Spinal cord (tissue), 10 donors: Measurements from ENCODE around the gene ATP9B. TPM values are rescaled to one million over a fixed set of nuclear protein-coding genes. Genes with fewer than 3 reads are reported as not detected.
A peak's percentile ranks its signal among the peaks of the same experiment; 100 is the strongest.
"Not testable (repeated sequence)": the region's sequence is repeated elsewhere in the genome, so short reads cannot be mapped to it uniquely, and the experiment has no call there.

Source experiments
- DNase-seq, 6 donors: peaks; one replicate each; pipeline versions ENCODE4 v3.0.0 to v3.0.0-alpha.2; 2013 to 2015; ENCODE audit warnings: low spot score in 6 of 6, low read depth in 4 of 6
- H3K27ac ChIP-seq: one replicate; pipeline ENCODE4 v1.5.1; 2013; ENCODE audit warnings: low read depth, low read length, control low read depth
- H3K27me3 ChIP-seq: one replicate; pipeline ENCODE4 v1.6.1; 2013; ENCODE audit warnings: low read length; ENCODE audit not compliant: control insufficient read depth, insufficient read depth
- H3K36me3 ChIP-seq: one replicate; pipeline ENCODE4 v1.6.1; 2013; ENCODE audit warnings: low read length; ENCODE audit not compliant: control insufficient read depth, insufficient read depth
- H3K4me1 ChIP-seq: one replicate; pipeline ENCODE4 v1.6.1; 2013; ENCODE audit warnings: low read length; ENCODE audit not compliant: control insufficient read depth, insufficient read depth
- H3K4me3 ChIP-seq: one replicate; pipeline ENCODE4 v1.5.1; 2013; ENCODE audit warnings: low read depth, low read length, control low read depth
- H3K9me3 ChIP-seq: one replicate; pipeline ENCODE4 v1.6.1; 2013; ENCODE audit warnings: low read length; ENCODE audit not compliant: control insufficient read depth, insufficient read depth
- WGBS: methylation state at CpG from one replicate; pipeline ENCODE4 v1.1.5; 2013; ENCODE audit warnings: missing lambda C conversion rate; ENCODE audit not compliant: insufficient coverage; 5-methylcytosine and 5-hydroxymethylcytosine counted together
- polyA plus RNA-seq, 2 donors: library from polyadenylated mRNA; unstranded; fragments of 120-200 nt; gene quantifications; one replicate each; pipeline ENCODE4 v1.2.1, GENCODE V29; 2013; ENCODE audit not compliant: insufficient read length in 2 of 2
- total RNA-seq, 2 donors: library from RNA; depleted of rRNA in 1 of 2; stranded (reverse); fragments of 120-200 nt in 1 of 2; fragments of >200 nt in 1 of 2; gene quantifications; one replicate each; pipeline versions ENCODE4 v1.2.3 to v1.2.4, GENCODE V29; 2013 to 2014
- donor health status: healthy.

Gene ATP9B
- total and polyA plus RNA-seq, 4 donors, result 19.5 to 72.7 (median 35.6) TPM

DNA sequence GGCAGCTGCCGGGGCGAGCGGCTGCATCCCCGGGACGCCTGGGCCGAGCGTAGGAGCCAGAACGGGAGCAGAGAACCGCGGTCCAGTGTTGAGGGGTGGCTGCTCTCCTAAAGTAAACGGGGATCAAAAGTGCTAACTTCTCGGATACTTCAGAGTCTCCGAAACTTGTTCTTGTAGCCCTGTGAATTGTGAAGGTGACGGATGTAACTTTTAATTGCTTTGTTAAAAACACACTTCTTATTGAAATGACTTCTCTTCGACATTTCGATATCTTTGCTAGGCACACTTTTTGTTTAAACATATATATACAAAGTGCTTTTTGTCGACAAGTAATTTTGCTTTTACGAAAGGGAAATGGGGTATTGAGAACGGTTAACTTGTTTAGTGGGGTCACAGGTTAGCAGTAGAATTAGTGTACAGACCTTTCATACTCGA is 540 bp downstream of the ATP9B start:
- Histone ChIP-seq H3K27me3 (no peaks in the 10 kb centered on the region), H3K9me3 (peaks cover 1% of the 10 kb centered on the region), H3K4me3 (peak overlapping the region; percentile 61), H3K36me3 (peaks cover 9% of the 10 kb centered on the region), H3K4me1 (peaks cover 6% of the 10 kb centered on the region), H3K27ac (peak overlapping the region; percentile 88)
- 0% methylated on average over 11 of the region's 20 CpGs for WGBS
- DNase-seq, result no peak

DNA sequence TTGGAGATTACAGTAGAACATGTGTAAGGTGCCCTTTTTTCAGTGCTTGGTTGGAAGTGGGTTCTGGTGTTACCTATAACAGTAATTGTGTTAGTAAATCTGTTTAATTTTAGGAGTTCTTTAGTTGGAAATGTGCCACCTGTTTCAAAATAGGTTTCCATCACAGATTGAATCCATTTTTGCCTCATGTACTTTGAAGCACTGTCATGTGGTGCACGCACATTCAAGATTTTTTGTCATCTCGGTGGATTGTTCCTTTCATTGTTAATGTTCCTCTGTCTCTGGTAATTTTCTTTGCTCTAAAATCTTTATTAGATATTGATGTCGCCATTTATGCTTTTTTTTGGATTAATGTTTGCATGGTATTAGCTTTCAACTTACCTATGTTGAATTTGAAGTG is 1.3 kb downstream of the ATP9B start:
- no peak for DNase-seq
- no peak overlapping the region for H3K27ac ChIP-seq
- WGBS, result no CpG with 5 or more reads among the region's 3 CpGs
- H3K4me1 ChIP-seq, result peaks cover 6% of the 10 kb centered on the region
- peaks cover 9% of the 10 kb centered on the region for H3K36me3 ChIP-seq
- H3K27me3 ChIP-seq, result no peaks in the 10 kb centered on the region
- H3K4me3 ChIP-seq, result no peak overlapping the region
- H3K9me3 ChIP-seq, result peaks cover 1% of the 10 kb centered on the region

DNA sequence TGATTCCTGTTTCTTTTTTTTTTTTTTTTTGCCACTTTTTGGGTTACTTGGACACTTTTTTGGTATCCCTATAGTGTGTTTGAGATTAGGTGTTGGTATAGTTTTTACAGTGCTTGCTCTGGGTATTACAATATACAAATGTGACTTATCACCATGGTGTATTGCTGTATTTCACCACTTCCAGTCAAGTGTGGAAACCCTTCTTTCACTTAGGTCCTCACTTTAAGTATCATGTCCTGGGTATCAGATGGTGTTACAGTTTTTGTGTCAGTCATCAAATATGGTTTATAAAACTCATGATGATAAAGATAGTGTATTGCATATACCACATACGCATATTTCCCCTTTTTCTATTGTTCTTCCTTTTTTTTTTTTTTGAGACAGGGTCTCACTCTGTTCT is 1.8 kb downstream of the ATP9B start:
- WGBS, result no CpG with 5 or more reads among the region's 1 CpG
- Histone ChIP-seq H3K36me3 (peaks cover 9% of the 10 kb centered on the region), H3K27me3 (no peaks in the 10 kb centered on the region), H3K27ac (no peak overlapping the region), H3K4me1 (peaks cover 6% of the 10 kb centered on the region), H3K9me3 (peaks cover 1% of the 10 kb centered on the region), H3K4me3 (no peak overlapping the region)
- DNase-seq, result no peak

DNA sequence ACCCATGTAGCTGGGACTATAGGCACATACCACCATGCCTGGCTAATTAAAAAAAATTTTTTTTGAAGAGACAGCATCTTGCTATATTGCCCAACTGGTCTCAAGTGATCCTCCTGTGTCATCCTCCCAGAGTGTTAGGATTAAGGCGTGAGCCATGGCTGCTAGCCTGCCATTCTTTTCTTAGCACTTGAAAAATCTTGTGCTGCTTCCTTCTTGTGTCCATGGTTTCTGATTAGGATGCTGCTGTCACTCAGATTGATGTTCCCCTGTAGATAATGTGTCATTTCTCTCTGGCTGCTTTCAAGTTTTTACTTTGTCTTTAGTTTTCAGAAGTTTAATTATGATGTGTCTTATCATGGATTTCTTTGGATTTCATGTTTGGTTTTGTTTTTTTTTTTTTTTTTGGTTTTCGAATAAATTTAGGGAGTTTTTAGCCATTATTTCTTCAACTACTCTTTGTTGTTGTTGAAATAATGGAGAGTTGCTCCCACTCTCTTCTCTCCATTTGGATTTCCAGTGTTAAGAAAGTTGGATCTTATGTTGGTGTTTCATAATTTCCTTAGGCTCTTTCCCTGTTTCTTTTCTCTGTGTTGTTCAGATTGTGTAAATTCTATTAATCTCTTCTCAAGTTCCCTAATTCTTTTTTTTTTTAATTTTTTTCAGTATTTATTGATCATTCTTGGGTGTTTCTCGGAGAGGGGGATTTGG is 2.5 kb downstream of the ATP9B start:
- Histone ChIP-seq H3K36me3 (peaks cover 9% of the 10 kb centered on the region), H3K27me3 (no peaks in the 10 kb centered on the region), H3K4me3 (no peak overlapping the region), H3K4me1 (peaks cover 6% of the 10 kb centered on the region), H3K9me3 (peaks cover 1% of the 10 kb centered on the region), H3K27ac (no peak overlapping the region)
- 80% methylated on average over 1 of the region's 3 CpGs for WGBS
- no peak for DNase-seq

- not testable (repeated sequence) for H3K9me3 ChIP-seq, DNase-seq, H3K36me3 ChIP-seq, H3K4me3 ChIP-seq, H3K27me3 ChIP-seq, H3K27ac ChIP-seq, H3K4me1 ChIP-seq
- WGBS, result 100% methylated on average over 20 of the region's 27 CpGs
Observed at GRCh38 chr18:79072655-79073054, 3.5 kb downstream of the ATP9B start.

- DNase-seq, result no peak
- Histone ChIP-seq H3K4me1 (peaks cover 2% of the 10 kb centered on the region), H3K27ac (no peak overlapping the region), H3K36me3 (peaks cover 11% of the 10 kb centered on the region), H3K4me3 (no peak overlapping the region), H3K9me3 (peaks cover 1% of the 10 kb centered on the region), H3K27me3 (no peaks in the 10 kb centered on the region)
- WGBS, result no CpG with 5 or more reads among the region's 1 CpG
Observed at GRCh38 chr18:79077181-79077580, 8.0 kb downstream of the ATP9B start.

GRCh38 chr18:79078791-79079190 is 9.6 kb downstream of the ATP9B start:
- H3K9me3 ChIP-seq, H3K27ac ChIP-seq, H3K4me3 ChIP-seq, DNase-seq, H3K27me3 ChIP-seq, H3K4me1 ChIP-seq: not testable (repeated sequence)
- H3K36me3 ChIP-seq, result peaks cover 10% of the 10 kb centered on the region
- WGBS, result no CpG with 5 or more reads among the region's 5 CpGs

- Histone ChIP-seq H3K36me3 (no peaks in the 10 kb centered on the region), H3K4me1 (no peaks in the 10 kb centered on the region), H3K27me3 (no peaks in the 10 kb centered on the region), H3K4me3 (no peak overlapping the region), H3K27ac (no peak overlapping the region), H3K9me3 (peaks cover 5% of the 10 kb centered on the region)
- DNase-seq, result no peak
- no CpG with 5 or more reads among the region's 3 CpGs for WGBS
Observed at GRCh38 chr18:79092874-79093273, 23.7 kb downstream of the ATP9B start.

- peaks cover 5% of the 10 kb centered on the region for H3K9me3 ChIP-seq
- H3K36me3 ChIP-seq, result no peaks in the 10 kb centered on the region
- H3K4me3 ChIP-seq, result no peak overlapping the region
- no peaks in the 10 kb centered on the region for H3K4me1 ChIP-seq
- no peak overlapping the region for H3K27ac ChIP-seq
- no peak for DNase-seq
- no peaks in the 10 kb centered on the region for H3K27me3 ChIP-seq
- 82% methylated on average over 2 of the region's 3 CpGs for WGBS
Observed at GRCh38 chr18:79093986-79094385, 24.8 kb downstream of the ATP9B start.

DNA sequence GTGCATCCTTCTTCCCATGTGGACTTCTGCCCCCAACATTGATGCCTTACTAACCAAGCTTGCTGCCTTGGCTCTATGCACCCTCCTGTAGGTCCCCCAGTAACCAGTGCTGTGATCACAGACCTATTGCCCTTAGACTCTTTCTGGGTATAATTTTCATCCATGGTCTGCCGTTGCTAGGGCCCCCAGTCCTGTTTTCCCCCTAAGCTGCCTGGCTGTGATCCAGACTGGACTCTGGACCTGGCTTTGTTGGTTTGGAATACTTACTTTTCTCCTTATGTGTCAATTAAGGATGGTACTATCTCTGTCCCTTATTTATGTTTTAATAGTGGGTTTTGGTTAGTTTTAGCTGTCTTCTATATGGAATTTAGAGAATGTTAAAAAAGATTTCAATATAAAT is 26.0 kb downstream of the ATP9B start:
- no peak overlapping the region for H3K4me3 ChIP-seq
- no peaks in the 10 kb centered on the region for H3K36me3 ChIP-seq
- WGBS, result 67% methylated on average over 1 of the region's 1 CpG
- no peak for DNase-seq
- no peak overlapping the region for H3K27ac ChIP-seq
- H3K9me3 ChIP-seq, result peaks cover 4% of the 10 kb centered on the region
- H3K27me3 ChIP-seq, result no peaks in the 10 kb centered on the region
- no peaks in the 10 kb centered on the region for H3K4me1 ChIP-seq
